ENCODE measurements around the gene MDH1B.
"Not testable (repeated sequence)": the region's sequence is repeated elsewhere in the genome, so short reads cannot be mapped to it uniquely, and the experiment has no call there.

The MDH1B gene

DNA sequence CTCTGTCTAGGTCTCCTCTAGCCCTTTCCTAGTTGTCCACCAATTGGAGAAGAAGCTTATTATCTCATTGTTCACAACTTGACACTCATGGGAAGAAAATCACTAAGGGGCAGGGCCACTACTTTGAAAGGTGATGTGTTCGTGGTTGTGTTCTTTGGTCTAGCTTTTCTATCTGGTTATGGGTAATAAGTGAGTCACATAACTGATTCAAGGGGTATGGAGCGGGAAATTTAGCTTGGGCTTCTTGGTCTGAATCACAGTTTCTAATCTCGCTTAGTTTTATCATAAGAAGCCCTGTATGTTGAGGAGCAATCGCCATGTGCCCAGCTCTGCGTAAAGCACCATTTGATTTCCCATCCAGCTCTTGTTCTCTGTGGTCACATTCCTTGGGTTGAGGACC lies 28.2 kb downstream of the MDH1B start:
- Histone ChIP-seq H3K27me3 (ENCODE audit: insufficient read depth, low read length) (no peaks in the 10 kb centered on the region), H3K9me3 (ENCODE audit: low read length) (no peaks in the 10 kb centered on the region), H2AFZ (ENCODE audit: low read depth, low read length) (no peak overlapping the region), H3K36me3 (ENCODE audit: insufficient read depth, low read length) (no peaks in the 10 kb centered on the region), H3K4me1 (ENCODE audit: insufficient read depth, low read length) (no peaks in the 10 kb centered on the region), H3K4me3 (ENCODE audit: low read length) (no peak overlapping the region)

GRCh38 chr2:206733341-206733740 lies 31.8 kb downstream of the MDH1B start:
- H3K4me1 ChIP-seq (ENCODE audit: insufficient read depth, low read length): no peaks in the 10 kb centered on the region
- no peaks in the 10 kb centered on the region for H3K36me3 ChIP-seq (ENCODE audit: insufficient read depth, low read length)
- no peak overlapping the region for H3K4me3 ChIP-seq (ENCODE audit: low read length)
- H3K9me3 ChIP-seq (ENCODE audit: low read length): no peaks in the 10 kb centered on the region
- no peaks in the 10 kb centered on the region for H3K27me3 ChIP-seq (ENCODE audit: insufficient read depth, low read length)
- no peak overlapping the region for H2AFZ ChIP-seq (ENCODE audit: low read depth, low read length)

- Histone ChIP-seq H3K27me3 (ENCODE audit: insufficient read depth, low read length) (no peaks in the 10 kb centered on the region), H3K9me3 (ENCODE audit: low read length) (no peaks in the 10 kb centered on the region), H3K4me1 (ENCODE audit: insufficient read depth, low read length) (no peaks in the 10 kb centered on the region), H2AFZ (ENCODE audit: low read depth, low read length) (no peak overlapping the region), H3K36me3 (ENCODE audit: insufficient read depth, low read length) (no peaks in the 10 kb centered on the region), H3K4me3 (ENCODE audit: low read length) (no peak overlapping the region)
These were observed 36.6 kb downstream of the MDH1B start for GRCh38 chr2:206728277-206729199.

- H3K4me1 ChIP-seq (ENCODE audit: insufficient read depth, low read length): no peaks in the 10 kb centered on the region
- no peaks in the 10 kb centered on the region for H3K36me3 ChIP-seq (ENCODE audit: insufficient read depth, low read length)
- no peak overlapping the region for H3K4me3 ChIP-seq (ENCODE audit: low read length)
- no peak overlapping the region for H2AFZ ChIP-seq (ENCODE audit: low read depth, low read length)
- H3K27me3 ChIP-seq (ENCODE audit: insufficient read depth, low read length): no peaks in the 10 kb centered on the region
- H3K9me3 ChIP-seq (ENCODE audit: low read length): no peaks in the 10 kb centered on the region
These were observed 37.8 kb downstream of the MDH1B start for GRCh38 chr2:206727287-206727686.

DNA sequence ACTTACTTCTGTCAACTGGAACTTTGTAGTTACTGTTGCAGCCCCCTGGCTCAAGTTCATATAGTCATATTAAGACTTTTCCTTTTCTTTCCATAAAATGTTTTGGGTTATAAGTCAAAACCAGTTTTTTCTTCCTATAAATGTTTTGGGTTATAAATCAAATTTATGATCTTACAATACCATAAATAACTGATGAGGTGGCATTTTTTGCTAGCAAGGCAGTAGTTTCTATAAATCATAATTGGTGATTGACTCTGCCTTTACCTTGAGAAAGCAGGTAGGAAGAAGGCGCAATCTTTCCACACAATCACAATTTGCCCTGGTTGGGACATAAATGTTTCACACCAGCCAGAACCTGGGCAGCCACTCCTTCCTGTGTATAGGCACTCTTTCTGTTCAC lies 41.8 kb downstream of the MDH1B start:
- Histone ChIP-seq H3K36me3 (ENCODE audit: insufficient read depth, low read length) (no peaks in the 10 kb centered on the region), H2AFZ (ENCODE audit: low read depth, low read length) (no peak overlapping the region), H3K4me3 (ENCODE audit: low read length) (no peak overlapping the region), H3K9me3 (ENCODE audit: low read length) (no peaks in the 10 kb centered on the region), H3K4me1 (ENCODE audit: insufficient read depth, low read length) (no peaks in the 10 kb centered on the region), H3K27me3 (ENCODE audit: insufficient read depth, low read length) (no peaks in the 10 kb centered on the region)

GRCh38 chr2:206721256-206721920 lies 43.7 kb downstream of the MDH1B start:
- Histone ChIP-seq H3K4me3 (ENCODE audit: low read length) (no peak overlapping the region), H3K36me3 (ENCODE audit: insufficient read depth, low read length) (no peaks in the 10 kb centered on the region), H3K9me3 (ENCODE audit: low read length) (no peaks in the 10 kb centered on the region), H3K27me3 (ENCODE audit: insufficient read depth, low read length) (no peaks in the 10 kb centered on the region), H3K4me1 (ENCODE audit: insufficient read depth, low read length) (no peaks in the 10 kb centered on the region), H2AFZ (ENCODE audit: low read depth, low read length) (no peak overlapping the region)

GRCh38 chr2:206718296-206718695 lies 46.8 kb downstream of the MDH1B start, which contains the start of gene DYTN:
TSS of gene DYTN (minus strand) at chr2:206718396. CDS start at chr2:206718279, 117 bp downstream.
- H3K4me3 ChIP-seq (ENCODE audit: low read length): no peak within 1 kb of the TSS
- no peaks in the 10 kb centered on the region for H3K36me3 ChIP-seq (ENCODE audit: insufficient read depth, low read length)
- no peak within 1 kb of the TSS for H2AFZ ChIP-seq (ENCODE audit: low read depth, low read length)
- H3K27me3 ChIP-seq (ENCODE audit: insufficient read depth, low read length): no peaks in the 10 kb centered on the region
- H3K4me1 ChIP-seq (ENCODE audit: insufficient read depth, low read length): no peaks in the 10 kb centered on the region
- H3K9me3 ChIP-seq (ENCODE audit: low read length): no peaks in the 10 kb centered on the region

GRCh38 chr2:206716623-206717022 lies 48.5 kb downstream of the MDH1B start:
- Histone ChIP-seq H3K4me1 (ENCODE audit: insufficient read depth, low read length) (no peaks in the 10 kb centered on the region), H3K4me3 (ENCODE audit: low read length) (no peak overlapping the region), H3K36me3 (ENCODE audit: insufficient read depth, low read length) (no peaks in the 10 kb centered on the region), H3K9me3 (ENCODE audit: low read length) (no peaks in the 10 kb centered on the region), H2AFZ (ENCODE audit: low read depth, low read length) (no peak overlapping the region), H3K27me3 (ENCODE audit: insufficient read depth, low read length) (peaks cover 7% of the 10 kb centered on the region)

DNA sequence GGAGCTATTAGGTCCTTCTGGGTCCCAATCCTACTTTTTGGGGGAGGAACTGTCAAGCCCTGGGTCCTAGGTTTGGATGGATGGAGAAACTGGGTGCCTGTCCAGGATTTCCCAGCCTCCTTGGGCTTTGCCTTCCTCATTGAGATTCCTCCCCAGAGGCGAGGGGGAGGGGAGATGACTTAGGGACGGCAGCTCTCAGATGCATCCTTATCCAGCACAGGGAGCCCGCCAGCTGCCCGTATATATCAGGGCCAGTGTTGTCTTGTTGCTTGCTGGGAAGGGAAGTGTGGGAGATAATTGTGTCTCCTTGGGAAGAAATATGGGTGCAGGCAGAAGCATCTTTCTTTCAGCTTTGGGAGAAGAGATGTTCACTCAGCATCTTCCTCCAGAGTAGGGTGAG lies 49.9 kb downstream of the MDH1B start:
- H3K4me3 ChIP-seq (ENCODE audit: low read length); H3K4me1 ChIP-seq (ENCODE audit: insufficient read depth, low read length); H3K9me3 ChIP-seq (ENCODE audit: low read length); H3K27me3 ChIP-seq (ENCODE audit: insufficient read depth, low read length); H3K36me3 ChIP-seq (ENCODE audit: insufficient read depth, low read length); H2AFZ ChIP-seq (ENCODE audit: low read depth, low read length): not testable (repeated sequence)

GRCh38 chr2:206713746-206714145 lies 51.4 kb downstream of the MDH1B start:
- Histone ChIP-seq H3K27me3 (ENCODE audit: insufficient read depth, low read length) (peaks cover 12% of the 10 kb centered on the region), H3K36me3 (ENCODE audit: insufficient read depth, low read length) (no peaks in the 10 kb centered on the region), H3K4me1 (ENCODE audit: insufficient read depth, low read length) (no peaks in the 10 kb centered on the region), H3K9me3 (ENCODE audit: low read length) (no peaks in the 10 kb centered on the region), H3K4me3 (ENCODE audit: low read length) (no peak overlapping the region), H2AFZ (ENCODE audit: low read depth, low read length) (no peak overlapping the region)

GRCh38 chr2:206708286-206708685 lies 56.8 kb downstream of the MDH1B start:
- Histone ChIP-seq H3K27me3 (ENCODE audit: insufficient read depth, low read length) (peaks cover 20% of the 10 kb centered on the region), H3K9me3 (ENCODE audit: low read length) (no peaks in the 10 kb centered on the region), H2AFZ (ENCODE audit: low read depth, low read length) (no peak overlapping the region)

DNA sequence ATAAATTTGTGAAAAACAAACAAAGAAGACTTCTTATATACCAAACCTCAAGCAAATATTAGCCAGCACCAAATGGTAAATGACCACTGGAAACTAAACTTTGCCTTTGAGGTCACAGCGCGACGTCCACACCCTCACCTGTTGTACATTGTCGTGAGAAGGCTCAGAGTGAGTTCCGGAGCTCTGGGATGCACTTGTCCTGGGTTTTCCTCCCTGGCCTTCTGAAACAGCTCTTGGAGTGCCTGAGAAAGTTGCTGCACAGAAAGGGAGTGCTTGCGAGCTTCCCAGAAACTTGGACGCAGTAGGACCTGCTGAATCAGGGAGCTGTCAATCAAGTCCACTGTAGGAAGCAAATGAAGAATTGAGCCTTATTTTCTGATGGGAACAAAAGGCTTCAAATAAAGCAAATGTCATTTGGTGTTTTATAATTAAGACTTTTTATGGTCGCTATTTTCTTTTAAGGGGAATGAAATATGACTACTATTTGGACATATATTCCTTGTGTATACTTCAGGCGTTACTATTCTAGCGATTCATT lies 57.9 kb downstream of the MDH1B start:
- Histone ChIP-seq H3K36me3 (ENCODE audit: insufficient read depth, low read length) (no peaks in the 10 kb centered on the region), H3K4me3 (ENCODE audit: low read length) (no peak overlapping the region), H2AFZ (ENCODE audit: low read depth, low read length) (no peak overlapping the region), H3K27me3 (ENCODE audit: insufficient read depth, low read length) (peaks cover 14% of the 10 kb centered on the region), H3K9me3 (ENCODE audit: low read length) (no peaks in the 10 kb centered on the region), H3K4me1 (ENCODE audit: insufficient read depth, low read length) (no peaks in the 10 kb centered on the region)

More at GRCh38 chr2:206708286-206708685, 56.8 kb downstream of the MDH1B start:
- no peak overlapping the region for H3K4me3 ChIP-seq (ENCODE audit: low read length)
- no peaks in the 10 kb centered on the region for H3K4me1 ChIP-seq (ENCODE audit: insufficient read depth, low read length)
- H3K36me3 ChIP-seq (ENCODE audit: insufficient read depth, low read length): no peaks in the 10 kb centered on the region

- Histone ChIP-seq H3K4me1 (ENCODE audit: insufficient read depth, low read length) (no peaks in the 10 kb centered on the region), H3K27me3 (ENCODE audit: insufficient read depth, low read length) (peaks cover 15% of the 10 kb centered on the region), H2AFZ (ENCODE audit: low read depth, low read length) (no peak overlapping the region), H3K4me3 (ENCODE audit: low read length) (no peak overlapping the region), H3K9me3 (ENCODE audit: low read length) (no peaks in the 10 kb centered on the region), H3K36me3 (ENCODE audit: insufficient read depth, low read length) (no peaks in the 10 kb centered on the region)
These were observed 63.0 kb downstream of the MDH1B start for GRCh38 chr2:206701952-206702605.

All from neuron (in vitro differentiated cells).